Neural progenitor cell (in vitro differentiated cells): ENCODE results near the gene SLC38A8.

Experiments
- EZH2 ChIP-seq: fragments of 200-600 bp; sonication (generic); IDR thresholded peaks from 2 replicates; pipeline ENCODE4 v1.6.1; 2017; ENCODE audit warnings: antibody characterized with exemption, mild to moderate bottlenecking, moderate library complexity
- EZH2phosphoT487 ChIP-seq: fragments of 200-600 bp; sonication (generic); IDR thresholded peaks from 2 replicates; pipeline ENCODE4 v1.6.1; 2017; ENCODE audit warnings: antibody characterized with exemption
- TF ChIP-seq, protein P1 (sequence below): fragments of 200-600 bp; sonication (generic); IDR thresholded peaks from 2 replicates; pipeline ENCODE4 v1.5.1; 2017; ENCODE audit warnings: antibody characterized with exemption, mild to moderate bottlenecking

- TF ChIP-seq, protein P1, sequence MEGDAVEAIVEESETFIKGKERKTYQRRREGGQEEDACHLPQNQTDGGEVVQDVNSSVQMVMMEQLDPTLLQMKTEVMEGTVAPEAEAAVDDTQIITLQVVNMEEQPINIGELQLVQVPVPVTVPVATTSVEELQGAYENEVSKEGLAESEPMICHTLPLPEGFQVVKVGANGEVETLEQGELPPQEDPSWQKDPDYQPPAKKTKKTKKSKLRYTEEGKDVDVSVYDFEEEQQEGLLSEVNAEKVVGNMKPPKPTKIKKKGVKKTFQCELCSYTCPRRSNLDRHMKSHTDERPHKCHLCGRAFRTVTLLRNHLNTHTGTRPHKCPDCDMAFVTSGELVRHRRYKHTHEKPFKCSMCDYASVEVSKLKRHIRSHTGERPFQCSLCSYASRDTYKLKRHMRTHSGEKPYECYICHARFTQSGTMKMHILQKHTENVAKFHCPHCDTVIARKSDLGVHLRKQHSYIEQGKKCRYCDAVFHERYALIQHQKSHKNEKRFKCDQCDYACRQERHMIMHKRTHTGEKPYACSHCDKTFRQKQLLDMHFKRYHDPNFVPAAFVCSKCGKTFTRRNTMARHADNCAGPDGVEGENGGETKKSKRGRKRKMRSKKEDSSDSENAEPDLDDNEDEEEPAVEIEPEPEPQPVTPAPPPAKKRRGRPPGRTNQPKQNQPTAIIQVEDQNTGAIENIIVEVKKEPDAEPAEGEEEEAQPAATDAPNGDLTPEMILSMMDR = no peak
- no peak for TF ChIP-seq EZH2
- TF ChIP-seq EZH2phosphoT487 = no peak
These were observed 76.4 kb downstream of the SLC38A8 start for GRCh38 chr16:83966153-83966696.
